ENCODE results near the gene IMP4. TPM values are rescaled to one million over a fixed set of nuclear protein-coding genes. Genes with fewer than 3 reads are reported as not detected.

Gene IMP4
- polyA plus RNA-seq, 1 of the 3 experiments (the other 2 are of a cell fraction): 252 TPM

- no peak for DNase-seq
- Histone ChIP-seq H3K9me2 (no peaks in the 10 kb centered on the region), H3K9ac (no peak overlapping the region), H3K4me3 (ENCODE audit: low read depth in 2 of 2, low read length in 1 of 2) (no peak overlapping the region), H4K20me1 (ENCODE audit: insufficient read depth) (0 out of 2 replicates have a peak, but pooled peaks cover 2% of the 10 kb centered on the region), H3K27ac (ENCODE audit: low read depth in 2 of 2, low read length in 1 of 2) (no peak overlapping the region), H3K36me3 (replicated peaks in 1 of 2; ENCODE audit: control insufficient read depth in 1 of 2, insufficient read depth in 2 of 2, low read length in 1 of 2) (peaks cover 3 to 13% of the 10 kb centered on the region in 2 experiments), H3K9me3 (no peaks in the 10 kb centered on the region), H2AFZ (ENCODE audit: low read depth) (no peak overlapping the region), H3F3A (replicated peaks; ENCODE audit: insufficient read depth) (peaks cover 17% of the 10 kb centered on the region), H3K4me2 (no peak overlapping the region), H3K27me3 (ENCODE audit: insufficient read depth) (no peaks in the 10 kb centered on the region), H3K79me2 (ENCODE audit: insufficient read depth) (peaks cover 10% of the 10 kb centered on the region), H3K4me1 (ENCODE audit: control insufficient read depth in 1 of 2, insufficient read depth in 2 of 2, low read depth in 1 of 2, low read length in 1 of 2) (peaks cover 10 to 21% of the 10 kb centered on the region in 2 experiments; a peak in 3 of 4 replicates)
- TF ChIP-seq POLR2AphosphoS5 (IDR thresholded peaks at IDR 0.05; ENCODE audit: low read depth, low read length) (no peak), JUND (IDR thresholded peaks at IDR 0.05) (no peak), TEAD4 (IDR thresholded peaks at IDR 0.05; ENCODE audit: borderline replicate concordance, insufficient read depth) (no peak)
- TF ChIP-seq, protein P1, sequence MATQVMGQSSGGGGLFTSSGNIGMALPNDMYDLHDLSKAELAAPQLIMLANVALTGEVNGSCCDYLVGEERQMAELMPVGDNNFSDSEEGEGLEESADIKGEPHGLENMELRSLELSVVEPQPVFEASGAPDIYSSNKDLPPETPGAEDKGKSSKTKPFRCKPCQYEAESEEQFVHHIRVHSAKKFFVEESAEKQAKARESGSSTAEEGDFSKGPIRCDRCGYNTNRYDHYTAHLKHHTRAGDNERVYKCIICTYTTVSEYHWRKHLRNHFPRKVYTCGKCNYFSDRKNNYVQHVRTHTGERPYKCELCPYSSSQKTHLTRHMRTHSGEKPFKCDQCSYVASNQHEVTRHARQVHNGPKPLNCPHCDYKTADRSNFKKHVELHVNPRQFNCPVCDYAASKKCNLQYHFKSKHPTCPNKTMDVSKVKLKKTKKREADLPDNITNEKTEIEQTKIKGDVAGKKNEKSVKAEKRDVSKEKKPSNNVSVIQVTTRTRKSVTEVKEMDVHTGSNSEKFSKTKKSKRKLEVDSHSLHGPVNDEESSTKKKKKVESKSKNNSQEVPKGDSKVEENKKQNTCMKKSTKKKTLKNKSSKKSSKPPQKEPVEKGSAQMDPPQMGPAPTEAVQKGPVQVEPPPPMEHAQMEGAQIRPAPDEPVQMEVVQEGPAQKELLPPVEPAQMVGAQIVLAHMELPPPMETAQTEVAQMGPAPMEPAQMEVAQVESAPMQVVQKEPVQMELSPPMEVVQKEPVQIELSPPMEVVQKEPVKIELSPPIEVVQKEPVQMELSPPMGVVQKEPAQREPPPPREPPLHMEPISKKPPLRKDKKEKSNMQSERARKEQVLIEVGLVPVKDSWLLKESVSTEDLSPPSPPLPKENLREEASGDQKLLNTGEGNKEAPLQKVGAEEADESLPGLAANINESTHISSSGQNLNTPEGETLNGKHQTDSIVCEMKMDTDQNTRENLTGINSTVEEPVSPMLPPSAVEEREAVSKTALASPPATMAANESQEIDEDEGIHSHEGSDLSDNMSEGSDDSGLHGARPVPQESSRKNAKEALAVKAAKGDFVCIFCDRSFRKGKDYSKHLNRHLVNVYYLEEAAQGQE (IDR thresholded peaks at IDR 0.05; ENCODE audit: low read depth, low read length): no peak
- TF ChIP-seq, protein P2, sequence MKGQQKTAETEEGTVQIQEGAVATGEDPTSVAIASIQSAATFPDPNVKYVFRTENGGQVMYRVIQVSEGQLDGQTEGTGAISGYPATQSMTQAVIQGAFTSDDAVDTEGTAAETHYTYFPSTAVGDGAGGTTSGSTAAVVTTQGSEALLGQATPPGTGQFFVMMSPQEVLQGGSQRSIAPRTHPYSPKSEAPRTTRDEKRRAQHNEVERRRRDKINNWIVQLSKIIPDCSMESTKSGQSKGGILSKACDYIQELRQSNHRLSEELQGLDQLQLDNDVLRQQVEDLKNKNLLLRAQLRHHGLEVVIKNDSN (IDR thresholded peaks at IDR 0.05; ENCODE audit: borderline replicate concordance, low read depth): no peak
- 98% methylated on average over 12 of the region's 12 CpGs for WGBS (ENCODE audit: low lambda C conversion rate)
- CTCF ChIA-PET: interaction anchor here (0.8 kb wide), 1 partner anchor 158 kb away, joined by 4 read pairs; the partner anchor contains the start of gene SMPD4
- POLR2A ChIA-PET: interaction anchor here (1.1 kb wide), 1 partner anchor 34 kb away, joined by 3 read pairs; no protein-coding TSS in a partner anchor
These were observed 3.8 kb upstream of the IMP4 start for GRCh38 chr2:130338793-130339345.

DNA sequence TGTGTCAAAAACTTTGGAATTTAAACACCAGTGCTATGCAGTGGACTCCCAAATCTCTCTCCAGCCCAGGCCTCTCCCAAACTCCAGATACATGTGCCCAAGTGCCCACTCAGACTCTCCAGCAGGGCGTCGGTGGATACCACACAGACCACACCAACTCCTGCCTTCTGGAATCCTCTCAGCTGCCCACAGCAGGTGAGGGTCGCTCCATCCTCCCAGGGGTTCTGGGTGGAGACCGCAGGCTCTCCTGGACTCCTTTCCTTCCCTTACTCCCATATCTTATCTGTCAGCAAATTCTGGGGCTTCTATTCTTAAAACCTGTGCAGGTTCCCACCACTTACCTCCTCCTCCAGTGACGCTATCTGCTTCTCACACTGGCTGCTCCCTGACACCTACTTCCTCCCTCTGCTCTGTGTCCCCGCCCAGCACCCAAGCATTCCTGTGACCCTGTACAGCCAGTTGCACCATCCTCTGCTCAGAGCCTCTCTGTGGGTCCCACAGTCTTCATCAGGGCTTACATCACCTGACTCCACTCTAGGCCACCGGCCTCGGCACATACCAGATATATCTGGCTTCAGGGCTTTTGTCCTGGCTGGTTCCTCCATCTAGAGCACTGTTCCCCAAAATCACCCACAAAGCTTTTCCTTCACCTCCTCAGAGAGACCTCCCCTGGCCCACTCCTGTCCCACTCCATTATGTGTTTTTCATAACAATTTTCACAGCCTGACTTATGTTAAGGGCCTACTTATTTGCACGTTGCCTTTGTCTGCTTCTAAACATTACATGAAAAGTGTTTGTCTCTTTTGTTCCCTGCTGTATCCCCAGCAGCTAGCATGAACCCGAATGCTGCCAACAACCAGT is 2.6 kb upstream of the IMP4 start:
- Histone ChIP-seq H2AFZ (ENCODE audit: low read depth) (no peak overlapping the region), H3K27ac (ENCODE audit: low read depth in 2 of 2, low read length in 1 of 2) (no peak overlapping the region), H3K9me3 (no peaks in the 10 kb centered on the region), H3K4me2 (no peak overlapping the region; the same call in 1 of the 2 replicates), H4K20me1 (ENCODE audit: insufficient read depth) (peaks cover 9% of the 10 kb centered on the region; the same call in 1 of the 2 replicates), H3K4me1 (ENCODE audit: control insufficient read depth in 1 of 2, insufficient read depth in 2 of 2, low read depth in 1 of 2, low read length in 1 of 2) (peaks cover 13 to 22% of the 10 kb centered on the region in 2 experiments; a peak in 3 of 4 replicates), H3K9me2 (no peaks in the 10 kb centered on the region), H3K9ac (no peak overlapping the region), H3K36me3 (replicated peaks in 1 of 2; ENCODE audit: control insufficient read depth in 1 of 2, insufficient read depth in 2 of 2, low read length in 1 of 2) (peaks cover 10 to 21% of the 10 kb centered on the region in 2 experiments), H3F3A (replicated peaks; ENCODE audit: insufficient read depth) (peaks cover 17% of the 10 kb centered on the region), H3K27me3 (ENCODE audit: insufficient read depth) (no peaks in the 10 kb centered on the region), H3K79me2 (ENCODE audit: insufficient read depth) (peaks cover 20% of the 10 kb centered on the region), H3K4me3 (ENCODE audit: low read depth in 2 of 2, low read length in 1 of 2) (no peak overlapping the region)
- POLR2A ChIA-PET: no interaction called here
- CTCF ChIA-PET: interaction anchor here (1.9 to 3.8 kb wide), 3 partner anchors 8 to 158 kb away, joined by 9 to 20 read pairs (median 19); partner anchors contain the start of genes MZT2B, PTPN18 and SMPD4
- no peak for TF ChIP-seq YY1 (IDR thresholded peaks at IDR 0.05; ENCODE audit: low read depth)
- no peak for TF ChIP-seq TAF1 (IDR thresholded peaks at IDR 0.05; ENCODE audit: borderline replicate concordance, low read depth, low read length)
- no peak for TF ChIP-seq RXRA (IDR thresholded peaks at IDR 0.05; ENCODE audit: borderline replicate concordance, low read depth)
- TF ChIP-seq FOXJ3 (CRISPR knock-in tag; IDR thresholded peaks at IDR 0.05): no peak
- TF ChIP-seq TEAD4 (IDR thresholded peaks at IDR 0.05; ENCODE audit: borderline replicate concordance, insufficient read depth): no peak
- no peak for TF ChIP-seq CTCF (IDR thresholded peaks at IDR 0.05)
- no peak for TF ChIP-seq FOSL2 (IDR thresholded peaks at IDR 0.05; ENCODE audit: borderline replicate concordance, low read depth)
- TF ChIP-seq JUND (IDR thresholded peaks at IDR 0.05): no peak
- no peak for TF ChIP-seq GABPA (IDR thresholded peaks at IDR 0.05; ENCODE audit: low read depth)
- 94% methylated on average over 10 of the region's 10 CpGs for WGBS (ENCODE audit: low lambda C conversion rate)
- DNase-seq: no peak

Measured in SK-N-SH (cell line).